SKM-1 (cell line): ENCODE measurements around the gene TRIM32.

ENCODE experiments used
- DNase-seq: peaks from one replicate; lab custom pipeline; 2025; ENCODE audit not compliant: unreplicated experiment; lab: John Stamatoyannopoulos, UW

TRIM32 gene

DNA sequence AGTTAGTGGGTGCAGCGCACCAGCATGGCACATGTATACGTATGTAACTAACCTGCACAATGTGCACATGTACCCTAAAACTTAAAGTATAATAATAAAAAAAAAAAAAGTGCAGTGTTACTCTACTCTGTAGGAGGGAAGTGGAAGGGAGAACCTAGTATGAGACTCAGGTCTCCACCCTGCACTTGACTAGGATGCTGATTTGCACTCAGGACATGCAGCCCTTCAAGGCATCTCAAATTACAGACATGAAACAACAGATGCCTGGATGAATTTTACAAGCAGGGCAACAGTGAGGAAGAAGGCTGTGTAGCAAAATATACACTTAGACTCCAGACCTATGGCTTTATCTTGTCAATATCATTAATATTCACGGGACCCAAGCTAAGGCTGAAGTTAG is 16.5 kb downstream of the TRIM32 start:
- no peak for DNase-seq

GRCh38 chr9:116704470-116704869 is 17.4 kb downstream of the TRIM32 start:
- no peak for DNase-seq

DNA sequence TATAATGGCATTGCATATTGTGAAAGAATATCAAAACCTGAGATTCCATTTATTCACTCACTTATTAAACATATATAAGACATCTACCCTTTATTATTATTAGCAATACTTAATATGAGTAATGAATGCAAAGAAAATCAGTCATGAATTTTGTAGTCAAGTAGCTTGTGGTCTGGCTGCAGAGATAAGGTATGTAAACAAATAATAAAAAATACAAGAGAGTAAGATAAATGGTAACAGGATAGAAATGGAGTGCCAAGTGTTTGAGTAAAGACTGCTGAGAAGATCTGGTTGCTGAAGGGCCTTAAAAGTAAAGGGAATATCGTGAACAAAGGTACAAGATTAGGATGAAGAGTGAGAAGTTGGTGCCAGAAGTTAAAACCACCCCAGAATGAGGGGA is 18.4 kb downstream of the TRIM32 start:
- no peak for DNase-seq

- no peak for DNase-seq
These were observed 19.5 kb downstream of the TRIM32 start for GRCh38 chr9:116706310-116707290.

- no peak for DNase-seq
These were observed 25.7 kb downstream of the TRIM32 start for GRCh38 chr9:116712781-116713180.

DNA sequence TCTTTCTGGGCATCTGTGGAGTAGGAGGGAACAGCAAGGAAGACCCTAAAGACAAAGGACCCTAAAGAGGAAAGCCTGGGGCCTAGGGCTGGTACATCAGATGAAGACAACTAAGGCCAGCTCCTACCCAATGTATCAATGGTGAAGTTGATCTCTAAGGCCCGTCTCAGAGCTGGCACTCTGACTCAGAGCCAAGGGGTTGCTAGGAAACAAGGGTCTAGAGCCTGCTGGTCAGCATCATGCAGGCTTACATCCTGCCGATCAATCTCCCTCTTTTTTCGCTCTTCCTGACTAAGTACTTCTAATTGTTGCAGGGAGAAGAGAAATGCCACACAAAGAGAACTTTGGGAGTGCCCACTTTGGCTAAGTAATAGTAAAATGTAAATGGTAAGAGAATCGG is 26.2 kb downstream of the TRIM32 start:
- DNase-seq: no peak

DNA sequence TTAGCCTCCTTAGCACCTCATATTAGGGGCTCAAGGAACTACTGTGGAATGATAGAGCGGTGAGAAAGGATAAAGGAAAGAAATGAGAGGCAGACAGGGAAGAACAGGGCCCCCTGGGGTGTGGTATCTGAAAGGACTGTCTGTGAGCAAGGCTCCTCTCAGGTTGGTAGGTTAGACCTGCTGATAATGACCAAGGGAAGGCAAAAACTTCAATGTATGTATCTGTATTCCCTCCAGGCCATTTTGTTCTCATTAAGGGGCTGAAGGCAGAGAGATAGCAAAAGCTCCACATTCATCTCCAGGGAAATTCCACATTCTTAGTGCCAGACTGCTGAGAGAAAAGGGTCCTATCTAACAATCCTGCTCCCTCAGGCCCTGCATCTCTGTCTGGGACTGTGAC is 28.6 kb downstream of the TRIM32 start:
- DNase-seq: no peak

DNA sequence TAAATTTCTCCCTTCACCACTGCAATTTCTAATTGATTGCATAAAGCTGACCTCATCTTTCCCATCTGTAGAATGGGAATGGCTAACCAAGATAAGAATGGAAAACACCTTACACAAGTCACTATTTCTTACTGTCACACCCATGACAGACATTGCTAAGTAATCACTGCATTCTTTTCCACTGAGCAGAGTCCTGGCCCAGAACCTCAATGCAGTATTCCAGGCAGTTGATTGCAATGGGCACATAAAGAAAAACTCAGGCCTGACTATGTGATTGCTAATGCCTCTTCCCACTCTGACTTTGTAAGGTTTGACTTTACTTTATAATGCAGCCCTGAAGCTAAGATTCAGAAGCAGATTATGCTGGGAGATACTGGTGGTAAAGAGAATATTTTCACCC is 29.3 kb downstream of the TRIM32 start:
- no peak for DNase-seq

DNA sequence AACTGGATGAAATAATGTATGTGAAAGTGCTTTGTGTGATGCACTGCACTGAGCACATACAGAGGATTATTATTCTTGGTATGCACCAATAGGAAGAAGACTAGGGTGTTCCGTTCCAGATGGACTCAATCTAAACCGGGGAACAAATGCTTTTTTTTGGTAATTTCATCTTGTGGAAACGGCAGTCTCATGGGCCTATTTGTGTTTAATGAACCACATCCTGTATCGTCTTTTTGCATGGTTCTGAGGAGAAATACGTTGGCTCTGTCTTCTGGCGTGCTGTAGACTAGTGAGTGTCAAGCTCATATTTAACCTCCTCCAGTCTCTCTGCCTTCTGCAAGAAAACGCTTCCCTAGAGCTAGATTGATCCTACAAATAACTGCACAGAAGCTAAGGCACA is 30.0 kb downstream of the TRIM32 start:
- DNase-seq: no peak

DNA sequence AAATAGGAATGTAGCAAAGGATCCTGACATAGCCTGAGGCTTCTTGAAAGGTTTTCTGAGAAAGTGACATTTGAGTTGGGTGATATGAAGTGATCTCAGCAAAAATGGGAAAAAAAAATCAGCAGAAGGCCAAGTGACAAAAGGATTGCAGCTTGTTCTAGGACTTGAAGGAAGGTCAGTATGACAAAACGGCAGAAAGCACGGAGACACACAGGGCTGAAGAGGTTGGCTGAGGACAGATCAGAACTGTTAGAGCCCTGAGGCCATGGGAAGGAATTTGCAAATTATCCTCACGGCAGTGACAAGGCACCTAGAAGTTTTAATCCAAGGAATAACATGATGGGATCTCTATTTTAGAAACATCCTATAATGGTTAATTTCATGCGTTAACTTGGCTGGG is 31.0 kb downstream of the TRIM32 start:
- no peak for DNase-seq

GRCh38 chr9:116720111-116720510 is 33.0 kb downstream of the TRIM32 start:
- no peak for DNase-seq

DNA sequence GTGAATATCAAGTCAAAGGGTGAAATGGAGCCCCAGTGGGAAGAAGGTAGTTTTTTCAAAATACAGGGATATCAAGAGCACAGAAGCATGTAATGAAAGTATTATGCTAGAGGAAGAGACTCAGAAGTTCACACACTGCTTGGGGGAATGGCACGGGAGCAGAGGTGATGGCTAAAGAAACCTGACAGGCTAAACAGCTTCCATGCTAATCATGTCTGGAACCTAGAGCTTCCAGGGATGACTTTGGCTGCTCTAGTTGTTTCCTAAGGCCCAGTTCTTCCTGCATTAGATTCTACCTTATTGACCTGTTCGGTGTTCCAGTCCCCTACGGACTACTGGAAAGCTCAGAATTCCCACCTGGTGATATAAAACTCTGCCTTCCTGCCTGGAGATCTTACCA is 34.3 kb downstream of the TRIM32 start:
- no peak for DNase-seq

DNA sequence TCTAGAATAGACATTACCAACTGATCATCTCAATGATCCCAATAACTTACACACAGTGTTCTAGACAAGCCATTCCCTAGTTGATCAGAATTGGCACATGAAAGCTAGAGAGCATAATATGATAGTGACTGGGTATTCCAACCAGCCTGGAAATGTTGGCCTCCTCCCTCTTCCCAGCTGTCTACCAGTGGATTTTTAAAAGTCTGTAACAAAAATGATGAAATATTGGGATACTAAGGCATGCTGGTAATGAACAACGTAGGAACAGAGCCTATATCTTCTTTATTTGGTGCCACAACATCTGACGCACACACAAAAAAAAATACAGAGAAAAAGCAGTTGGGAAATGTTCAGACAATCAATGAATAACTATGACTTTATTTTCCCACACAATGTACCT is 34.8 kb downstream of the TRIM32 start:
- DNase-seq: no peak

GRCh38 chr9:116724123-116724522 is 37.0 kb downstream of the TRIM32 start:
- DNase-seq: no peak

- DNase-seq: no peak
These were observed 39.5 kb downstream of the TRIM32 start for GRCh38 chr9:116726602-116727001.

- DNase-seq: no peak
These were observed 46.0 kb downstream of the TRIM32 start for GRCh38 chr9:116733010-116733641.

DNA sequence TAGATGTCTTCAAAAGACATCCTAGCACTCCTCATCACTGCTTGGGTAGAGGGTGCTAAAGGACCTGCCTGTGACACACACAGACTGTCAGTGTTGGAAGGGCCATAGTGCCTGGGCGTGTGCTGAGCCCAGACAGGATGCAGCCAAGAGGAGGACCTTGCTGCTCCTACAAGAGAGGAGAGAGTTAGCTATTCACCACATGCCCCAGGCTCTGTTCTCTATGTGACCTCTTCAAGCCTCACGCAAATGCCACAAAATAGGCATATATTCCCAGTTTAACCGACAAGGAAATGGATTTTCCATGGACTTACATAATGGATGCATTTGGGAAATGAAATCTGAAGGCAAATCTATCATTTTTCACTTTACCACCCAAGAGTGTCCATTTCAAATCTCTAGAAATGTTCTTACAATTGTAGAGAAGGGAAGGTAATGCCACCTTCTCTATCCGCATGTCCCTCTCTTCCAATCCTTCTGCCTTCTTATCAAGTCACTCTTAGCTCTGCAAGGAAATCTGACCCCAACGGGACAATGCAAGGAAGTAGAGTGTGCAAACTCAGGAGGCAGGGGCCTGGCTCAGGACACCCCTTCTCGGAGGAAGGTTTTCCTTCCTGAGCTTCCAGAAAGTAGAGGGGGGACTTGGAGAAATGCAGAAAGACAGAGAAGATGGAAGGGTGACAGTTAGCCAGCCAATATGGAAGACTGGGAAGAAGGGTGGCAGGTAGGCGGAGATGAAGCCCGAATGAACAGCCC is 49.5 kb downstream of the TRIM32 start:
- DNase-seq: no peak

- DNase-seq: no peak
These were observed 50.0 kb downstream of the TRIM32 start for GRCh38 chr9:116737152-116737546.

- DNase-seq: no peak
These were observed 54.1 kb downstream of the TRIM32 start for GRCh38 chr9:116741086-116741740.

GRCh38 chr9:116741742-116742141 is 54.6 kb downstream of the TRIM32 start:
- DNase-seq: no peak

DNA sequence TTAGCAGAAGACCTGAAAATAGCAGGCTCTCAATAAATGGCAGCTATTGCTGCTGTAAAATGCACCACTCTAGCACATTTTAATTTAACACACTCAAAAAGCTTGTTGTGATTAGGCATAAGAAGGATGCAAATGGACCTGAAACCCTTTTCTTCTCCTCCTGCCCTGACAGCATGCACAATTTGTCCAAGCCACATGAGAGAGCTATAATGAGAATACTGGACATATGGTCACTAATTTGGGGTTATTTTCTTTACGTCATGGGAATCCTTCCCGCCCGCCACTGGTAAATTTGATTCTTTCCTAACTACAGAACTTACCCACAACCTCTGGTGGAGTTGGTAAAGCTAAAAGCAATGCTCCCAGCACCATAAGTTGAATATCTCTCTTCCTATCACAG is 62.1 kb downstream of the TRIM32 start:
- DNase-seq: no peak
